HCT116 (cell line): Measurements from ENCODE around the gene SORBS1.

Experiments
- CEBPB ChIP-seq: IDR thresholded peaks from 2 replicates; pipeline ENCODE4 v1.6.1; 2012; ENCODE audit warnings: low read depth
- CTCF ChIP-seq, 3 experiments: fragments of 200-600 bp in 1 of 3; sonication (generic) in 1 of 3; IDR thresholded peaks in 2 of 3; conservative IDR thresholded peaks in 1 of 3; 2 replicates each; pipeline ENCODE4 v1.5.1; 2012 to 2017; ENCODE audit warnings: low read depth in 2 of 3, low read length in 2 of 3, antibody characterized with exemption in 1 of 3, borderline replicate concordance in 1 of 3, control low read depth in 1 of 3, mild to moderate bottlenecking in 1 of 3, mixed read lengths in 1 of 3, mixed run types in 1 of 3, moderate library complexity in 1 of 3; ENCODE audit not compliant: insufficient read depth in 1 of 3
- EZH2 ChIP-seq: fragments of 200-600 bp; sonication (generic); IDR thresholded peaks from 2 replicates; pipeline ENCODE4 v1.6.1; 2017; ENCODE audit warnings: antibody characterized with exemption, mixed run types
- EZH2phosphoT487 ChIP-seq: fragments of 200-600 bp; IDR thresholded peaks from 2 replicates; pipeline ENCODE4 v1.6.1; 2018; ENCODE audit warnings: antibody characterized with exemption, borderline replicate concordance
- MAX ChIP-seq: IDR thresholded peaks from 2 replicates; pipeline ENCODE4 v1.6.1; 2012
- POLR2A ChIP-seq: IDR thresholded peaks from 2 replicates; pipeline ENCODE4 v1.7.0; 2011; ENCODE audit warnings: borderline replicate concordance; ENCODE audit not compliant: insufficient read depth, insufficient read length; ENCODE audit errors: extremely low read depth
- POLR2AphosphoS5 ChIP-seq: IDR thresholded peaks from 2 replicates; pipeline ENCODE4 v1.6.1; 2011; ENCODE audit warnings: mild to moderate bottlenecking, low read depth, low read length, moderate library complexity
- REST ChIP-seq: IDR thresholded peaks from 2 replicates; pipeline ENCODE4 v1.6.1; 2012; ENCODE audit warnings: low read depth
- SIN3A ChIP-seq: IDR thresholded peaks from 2 replicates; pipeline ENCODE4 v1.6.1; 2012; ENCODE audit warnings: low read depth
- SP1 ChIP-seq: IDR thresholded peaks from 2 replicates; pipeline ENCODE4 v1.6.1; 2012; ENCODE audit warnings: low read depth
- TCF7L2 ChIP-seq: IDR thresholded peaks from 2 replicates; pipeline ENCODE4 v1.7.0; 2011; ENCODE audit warnings: borderline replicate concordance, inconsistent platforms; ENCODE audit not compliant: insufficient read depth, insufficient read length; ENCODE audit errors: extremely low read depth
- YY1 ChIP-seq: IDR thresholded peaks from 2 replicates; pipeline ENCODE4 v1.6.1; 2011; ENCODE audit warnings: low read length, low read depth, moderate library complexity, mild to moderate bottlenecking; ENCODE audit not compliant: insufficient replicate concordance; ENCODE audit errors: extremely low read depth
- ZBTB33 ChIP-seq: IDR thresholded peaks from 2 replicates; pipeline ENCODE4 v1.6.1; 2011; ENCODE audit warnings: mild to moderate bottlenecking, low read length, moderate library complexity; ENCODE audit not compliant: insufficient replicate concordance; ENCODE audit errors: extremely low read depth

- no peak for TF ChIP-seq CEBPB
- TF ChIP-seq CTCF (IDR thresholded peaks at IDR 0.05 in 2 of 3, conservative IDR thresholded peaks at IDR 0.05 in 1 of 3; ENCODE audit: borderline replicate concordance in 1 of 3, insufficient read depth in 1 of 3, low read depth in 2 of 3, low read length in 2 of 3), result no peak
- no peak for TF ChIP-seq EZH2
- no peak for TF ChIP-seq POLR2A
- no peak for TF ChIP-seq REST
- no peak for TF ChIP-seq TCF7L2
- TF ChIP-seq MAX, result peak; percentile 88
- TF ChIP-seq POLR2AphosphoS5, result no peak
- no peak for TF ChIP-seq YY1
- no peak for TF ChIP-seq ZBTB33
- TF ChIP-seq EZH2phosphoT487, result no peak
- no peak for TF ChIP-seq SP1
- TF ChIP-seq SIN3A, result no peak
Observed at GRCh38 chr10:95291365-95292039, 269.7 kb downstream of the SORBS1 start.
